Fibroblast of the aortic adventitia (primary cell): Measurements from ENCODE around the gene TEX26. TPM values are rescaled to one million over a fixed set of nuclear protein-coding genes. Genes with fewer than 3 reads are reported as not detected.

Experiments
- DNase-seq: peaks from one replicate; pipeline ENCODE4 v3.0.0-alpha.2; 2010; ENCODE audit warnings: low read depth
- H3K4me3 ChIP-seq: 2 replicates; pipeline ENCODE4 v1.5.1; 2011; ENCODE audit warnings: low read depth, mild to moderate bottlenecking, control low read depth, low read length, moderate library complexity
- CTCF ChIP-seq: IDR thresholded peaks from 2 replicates; pipeline ENCODE4 v1.5.1; 2011; ENCODE audit warnings: mild to moderate bottlenecking, low read length, control low read depth, inconsistent platforms; ENCODE audit not compliant: insufficient read depth
- total RNA-seq: library from RNA; depleted of rRNA; stranded (reverse); fragments of >200 nt; gene quantifications from 2 replicates; pipeline ENCODE4 v1.2.3, GENCODE V29; 2012; ENCODE audit warnings: low replicate concordance

The TEX26 gene
- total RNA-seq, 1 donor, result not detected

- no peak overlapping the region for H3K4me3 ChIP-seq
- TF ChIP-seq CTCF, result no peak
- no peak for DNase-seq
Observed at GRCh38 chr13:30984620-30985019, 52.2 kb downstream of the TEX26 start.

- no peak for TF ChIP-seq CTCF
- DNase-seq, result peak; percentile 66
Observed at GRCh38 chr13:30985637-30986205, 53.3 kb downstream of the TEX26 start.

DNA sequence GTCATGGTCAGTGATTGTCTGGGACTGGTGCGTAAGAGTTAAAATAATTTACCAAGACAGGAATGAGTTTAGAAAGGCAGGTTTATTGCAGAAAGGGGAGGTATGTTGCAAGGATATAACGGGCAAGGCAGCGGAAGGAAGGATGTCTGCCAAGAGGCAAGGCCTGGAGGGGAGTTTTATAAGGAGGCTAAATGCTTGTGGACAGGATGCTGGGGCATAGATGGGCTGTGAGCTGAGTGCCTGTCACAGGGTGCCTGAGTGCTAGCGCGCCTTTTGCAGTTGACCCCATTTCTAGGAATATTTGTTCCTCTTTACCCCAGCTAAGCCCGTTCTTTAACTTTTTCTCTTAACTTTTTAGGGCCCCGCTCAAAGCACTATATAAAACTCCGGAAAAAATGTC lies 58.7 kb downstream of the TEX26 start:
- no peak overlapping the region for H3K4me3 ChIP-seq
- no peak for TF ChIP-seq CTCF
- no peak for DNase-seq

More at GRCh38 chr13:30985637-30986205, 53.3 kb downstream of the TEX26 start:
- no peak overlapping the region for H3K4me3 ChIP-seq

GRCh38 chr13:30991922-30992321 lies 59.5 kb downstream of the TEX26 start:
- no peak for TF ChIP-seq CTCF
- no peak for DNase-seq
- no peak overlapping the region for H3K4me3 ChIP-seq

DNA sequence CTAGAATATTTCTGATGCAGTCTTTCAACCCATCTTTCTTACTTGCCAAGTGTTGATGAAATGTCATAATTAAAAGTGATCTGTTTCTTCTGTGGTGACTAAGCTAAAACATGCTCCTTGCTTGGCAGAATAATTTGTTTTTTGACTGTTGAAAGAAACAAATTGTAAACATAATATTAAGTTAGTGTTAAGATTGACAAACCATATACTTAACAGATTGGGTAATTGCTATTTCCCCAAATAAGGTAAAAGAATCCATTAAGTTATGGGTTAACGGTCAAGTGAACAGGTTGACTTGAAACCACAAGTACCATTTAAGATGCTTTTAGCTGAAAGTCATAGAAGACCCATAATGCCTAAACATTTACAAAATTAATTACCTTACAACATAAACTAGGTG lies 62.9 kb downstream of the TEX26 start:
- no peak for TF ChIP-seq CTCF
- DNase-seq, result no peak
- no peak overlapping the region for H3K4me3 ChIP-seq

GRCh38 chr13:30997697-30998096 lies 65.2 kb downstream of the TEX26 start:
- DNase-seq, result no peak
- TF ChIP-seq CTCF, result no peak
- H3K4me3 ChIP-seq, result no peak overlapping the region
